ENCODE measurements around the gene APC2.
"Not testable (repeated sequence)": the region's sequence is repeated elsewhere in the genome, so short reads cannot be mapped to it uniquely, and the experiment has no call there.

APC2 gene

GRCh38 chr19:1511318-1512317 is 61.7 kb downstream of the APC2 start:
- DNase-seq (ENCODE audit: low read depth): no peak

GRCh38 chr19:1512671-1513498 is 63.0 kb downstream of the APC2 start, which contains the start of gene ADAMTSL5:
Gene ADAMTSL5, minus strand, starts transcription at chr19:1513019. Its CDS starts 2,076 bp downstream, at chr19:1510943.
- DNase-seq (ENCODE audit: low read depth): peak; percentile 56

- peak; percentile 68 for DNase-seq (ENCODE audit: low read depth)
Observed at GRCh38 chr19:1513499-1514294, 63.8 kb downstream of the APC2 start.

GRCh38 chr19:1514295-1514661 is 64.4 kb downstream of the APC2 start:
- no peak for DNase-seq (ENCODE audit: low read depth)

GRCh38 chr19:1514986-1515721 is 65.2 kb downstream of the APC2 start:
- no peak for DNase-seq (ENCODE audit: low read depth)

GRCh38 chr19:1516395-1516753 is 66.5 kb downstream of the APC2 start:
- DNase-seq (ENCODE audit: low read depth): no peak

- no peak for DNase-seq (ENCODE audit: low read depth)
Observed at GRCh38 chr19:1518471-1518870, 68.5 kb downstream of the APC2 start.

GRCh38 chr19:1519802-1520201 is 69.9 kb downstream of the APC2 start:
- not testable (repeated sequence) for DNase-seq (ENCODE audit: low read depth)

GRCh38 chr19:1520203-1520780 is 70.4 kb downstream of the APC2 start:
- DNase-seq (ENCODE audit: low read depth): no peak

GRCh38 chr19:1521636-1522035 is 71.7 kb downstream of the APC2 start:
- no peak for DNase-seq (ENCODE audit: low read depth)

GRCh38 chr19:1522061-1522460 is 72.1 kb downstream of the APC2 start:
- DNase-seq (ENCODE audit: low read depth): no peak

GRCh38 chr19:1522838-1523237 is 72.9 kb downstream of the APC2 start:
- DNase-seq (ENCODE audit: low read depth): no peak
